HG02852 (cell line): ENCODE data around the gene NCOA5.
A peak's percentile ranks its signal among the peaks of the same experiment; 100 is the strongest.

ENCODE experiments used
- ATAC-seq: cut with Tn5 transposase; IDR thresholded peaks from one replicate; pipeline ENCODE4 v1.9.1; 2021; ENCODE audit warnings: mild to moderate bottlenecking, moderate library complexity; ENCODE audit not compliant: unreplicated experiment

NCOA5 gene

DNA sequence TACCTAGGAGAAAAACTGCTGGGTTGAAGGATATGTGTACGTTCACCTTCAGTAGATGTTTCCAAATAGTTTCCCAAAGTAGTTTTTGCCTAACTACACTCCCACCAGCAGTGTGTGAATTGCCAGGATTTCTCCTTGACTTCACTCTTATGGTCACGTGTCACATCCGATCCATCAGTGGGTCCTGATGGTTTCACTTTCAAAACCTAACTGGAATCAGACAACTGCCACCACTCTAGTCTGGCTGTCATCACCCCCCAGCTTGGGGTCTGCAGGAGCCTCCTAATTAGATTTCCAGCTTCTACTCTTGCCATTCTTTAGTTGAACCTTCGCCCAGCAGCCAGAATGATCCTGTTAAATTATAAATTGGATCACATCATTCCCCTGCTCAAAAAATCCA is 69.2 kb downstream of the NCOA5 start:
- no peak for ATAC-seq

DNA sequence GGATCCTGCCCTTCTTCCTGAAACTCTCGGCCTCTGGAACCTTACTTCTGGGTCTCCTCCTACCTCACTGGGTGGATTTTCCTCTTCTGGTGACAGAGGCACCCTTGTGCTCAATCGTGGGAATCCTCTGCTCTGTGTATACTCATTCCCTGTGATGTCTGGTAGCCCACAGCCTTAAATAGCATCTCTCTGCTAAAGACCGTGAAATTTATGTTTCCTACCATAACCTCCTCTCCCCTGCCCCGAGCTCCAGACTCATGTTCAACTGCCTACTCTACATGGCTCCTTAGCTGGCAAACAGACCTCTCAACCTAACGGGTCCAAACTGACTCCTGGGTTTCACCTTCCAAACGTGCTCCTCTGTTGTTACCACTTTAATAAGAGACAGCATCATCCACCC is 71.2 kb downstream of the NCOA5 start:
- no peak for ATAC-seq

DNA sequence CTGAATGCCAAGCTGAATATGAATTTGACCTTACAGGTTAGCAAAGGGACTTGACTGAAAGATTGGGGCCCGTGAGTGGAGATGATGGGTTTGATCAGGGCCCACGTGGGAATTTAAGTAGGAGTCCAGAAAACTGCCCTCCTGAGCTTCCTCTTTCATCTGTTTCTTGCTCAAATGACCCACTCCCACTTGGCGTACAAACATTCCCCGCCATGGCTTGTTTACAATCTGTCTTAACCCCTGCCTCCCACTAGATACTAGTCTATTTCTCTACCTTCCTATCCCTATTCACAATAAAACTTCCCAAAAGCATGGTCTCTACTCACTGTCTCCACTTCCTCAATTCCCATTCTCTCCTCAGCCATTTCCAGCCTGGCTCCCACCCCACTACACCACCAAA is 71.7 kb downstream of the NCOA5 start:
- ATAC-seq: no peak

DNA sequence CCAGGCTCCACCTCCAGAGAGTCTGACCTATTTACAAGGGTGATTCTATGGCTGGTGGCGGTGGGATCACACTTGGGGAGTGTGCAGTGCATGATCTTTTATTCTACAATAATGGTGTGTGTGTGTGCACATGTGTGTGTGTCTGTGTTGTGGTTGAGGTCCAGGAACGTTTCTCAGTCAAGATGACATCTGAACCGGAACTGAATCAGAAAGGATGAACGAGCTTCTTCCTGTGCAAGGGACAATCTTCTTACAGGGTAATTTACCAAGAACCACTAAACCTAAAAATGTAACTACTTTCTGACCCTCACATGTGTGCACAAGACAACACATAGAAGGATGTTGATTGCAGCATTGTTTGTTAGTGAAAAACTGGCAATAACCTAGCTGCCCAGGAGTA is 72.5 kb downstream of the NCOA5 start:
- ATAC-seq: no peak

DNA sequence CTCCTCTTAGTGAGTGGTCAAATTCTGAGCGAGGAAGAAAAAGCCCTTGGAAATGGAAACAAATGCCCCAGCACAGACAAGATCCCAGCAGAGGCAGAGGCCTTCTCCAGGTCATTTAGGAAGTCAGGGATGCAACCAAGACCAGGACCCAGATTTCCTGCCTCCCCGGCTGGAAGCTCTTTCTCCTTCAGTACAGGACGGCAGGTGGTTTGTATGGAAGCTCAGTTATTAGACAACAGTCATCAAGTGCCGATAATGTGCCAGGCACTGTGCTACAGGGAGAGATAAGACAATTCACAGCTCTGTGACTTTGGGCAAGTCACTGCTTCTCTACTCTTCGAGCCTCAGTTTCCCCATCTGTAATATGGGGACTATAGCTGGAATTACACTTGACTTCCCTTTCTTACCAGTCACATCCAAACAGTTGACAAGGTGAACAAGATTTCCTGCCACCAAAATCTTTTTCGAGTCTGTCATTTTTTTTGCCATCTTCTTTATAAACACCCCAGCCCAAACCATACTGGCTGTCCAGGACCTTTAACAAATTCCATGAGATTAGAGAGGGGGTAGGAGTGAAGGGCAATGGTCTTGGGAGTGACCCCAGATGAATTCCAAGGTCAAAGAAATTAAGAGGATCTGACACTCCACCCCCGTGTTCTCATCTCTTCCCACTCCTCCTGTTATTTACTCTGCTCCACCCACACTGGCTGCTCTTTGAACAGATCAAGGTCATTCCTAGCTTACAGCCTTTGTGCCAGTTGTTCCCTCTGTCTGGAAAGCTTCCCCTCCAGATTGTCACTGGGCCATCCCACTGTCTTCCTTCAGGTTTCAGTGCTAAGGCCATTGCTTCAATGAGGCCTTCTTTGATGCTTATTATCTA is 75.0 kb downstream of the NCOA5 start:
- no peak for ATAC-seq

- ATAC-seq: peak; percentile 72
Observed at GRCh38 chr20:46013829-46014516, 75.8 kb downstream of the NCOA5 start.

GRCh38 chr20:46013322-46013828 is 76.4 kb downstream of the NCOA5 start:
- ATAC-seq: no peak

DNA sequence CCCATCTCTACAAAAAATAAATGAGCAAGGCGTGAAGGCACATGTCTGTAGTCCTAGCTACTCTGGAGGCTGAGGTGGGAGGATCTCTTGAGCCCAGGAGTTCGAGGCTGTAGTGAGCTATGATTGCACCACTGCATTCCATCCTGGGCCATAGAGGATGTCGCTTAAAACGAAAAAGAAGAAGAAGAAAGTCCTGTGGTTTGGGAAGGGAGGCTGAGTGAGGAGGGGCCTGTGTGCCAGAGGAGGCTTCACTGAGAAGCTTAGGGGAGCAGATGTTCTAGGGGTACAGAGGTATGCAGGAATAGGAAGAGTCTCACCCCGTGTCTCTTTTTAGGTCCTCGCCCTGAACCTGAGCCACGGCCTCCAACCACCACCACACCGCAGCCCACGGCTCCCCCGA is 76.8 kb downstream of the NCOA5 start:
- no peak for ATAC-seq

DNA sequence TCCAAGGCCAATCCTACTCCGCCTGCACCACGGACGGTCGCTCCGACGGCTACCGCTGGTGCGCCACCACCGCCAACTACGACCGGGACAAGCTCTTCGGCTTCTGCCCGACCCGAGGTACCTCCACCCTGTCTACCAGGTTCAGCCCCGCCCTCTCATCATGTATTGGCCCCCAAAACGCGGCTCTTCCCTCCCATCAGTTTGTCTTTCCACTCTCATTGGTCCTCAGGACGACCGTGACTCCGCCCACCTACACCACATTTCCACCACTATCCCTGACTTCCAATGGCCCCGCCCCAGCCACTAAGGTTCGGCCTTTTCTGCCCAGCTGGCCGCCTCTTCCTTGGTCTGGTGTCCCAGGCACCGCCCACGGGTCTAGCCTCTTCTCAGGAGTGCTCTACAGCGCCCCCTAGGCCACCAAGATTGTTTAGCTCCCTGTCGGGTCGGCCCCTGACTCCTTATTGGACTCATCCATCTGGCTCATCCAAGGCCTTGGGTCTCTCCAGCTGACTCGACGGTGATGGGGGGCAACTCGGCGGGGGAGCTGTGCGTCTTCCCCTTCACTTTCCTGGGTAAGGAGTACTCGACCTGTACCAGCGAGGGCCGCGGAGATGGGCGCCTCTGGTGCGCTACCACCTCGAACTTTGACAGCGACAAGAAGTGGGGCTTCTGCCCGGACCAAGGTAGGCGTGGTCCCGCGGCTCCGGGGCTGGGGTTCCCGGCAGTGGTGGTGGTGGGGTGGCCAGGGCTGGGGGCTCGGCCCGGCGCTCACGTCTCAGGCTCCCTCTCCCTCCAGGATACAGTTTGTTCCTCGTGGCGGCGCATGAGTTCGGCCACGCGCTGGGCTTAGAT is 77.9 kb downstream of the NCOA5 start:
- ATAC-seq: no peak
